Choroid plexus epithelial cell (primary cell): Measurements from ENCODE around the gene TRIM10.

Experiments
- DNase-seq: peaks from one replicate; pipeline ENCODE4 v3.0.0-alpha.2; 2010; ENCODE audit warnings: low read depth
- H3K4me3 ChIP-seq: 2 replicates; pipeline ENCODE4 v1.5.1; 2011; ENCODE audit warnings: low read depth, mild to moderate bottlenecking, control low read depth, low read length, moderate library complexity
- CTCF ChIP-seq: conservative IDR thresholded peaks from 2 replicates; pipeline ENCODE4 v1.5.1; 2011; ENCODE audit warnings: low read depth, mild to moderate bottlenecking, control low read depth, inconsistent platforms, low read length, moderate library complexity

Gene TRIM10

GRCh38 chr6:30200551-30201281 lies 39.7 kb upstream of the TRIM10 start:
- DNase-seq, result no peak
- no peak overlapping the region for H3K4me3 ChIP-seq
- no peak for TF ChIP-seq CTCF

GRCh38 chr6:30198166-30199084 lies 37.4 kb upstream of the TRIM10 start:
- no peak for TF ChIP-seq CTCF
- no peak for DNase-seq
- no peak overlapping the region for H3K4me3 ChIP-seq

GRCh38 chr6:30196376-30196775 lies 35.4 kb upstream of the TRIM10 start:
- H3K4me3 ChIP-seq, result no peak overlapping the region
- no peak for DNase-seq
- no peak for TF ChIP-seq CTCF

- TF ChIP-seq CTCF, result no peak
- no peak overlapping the region for H3K4me3 ChIP-seq
- no peak for DNase-seq
These were observed 34.9 kb upstream of the TRIM10 start for GRCh38 chr6:30195951-30196350.

GRCh38 chr6:30194797-30195690 lies 34.0 kb upstream of the TRIM10 start:
- no peak for TF ChIP-seq CTCF
- peak; percentile 40 for DNase-seq
- no peak overlapping the region for H3K4me3 ChIP-seq

- TF ChIP-seq CTCF, result no peak
- DNase-seq, result peak; percentile 47
- no peak overlapping the region for H3K4me3 ChIP-seq
These were observed 31.1 kb upstream of the TRIM10 start for GRCh38 chr6:30192076-30192475.
